ENCODE measurements around the gene HOXB1. TPM values are rescaled to one million over a fixed set of nuclear protein-coding genes. Genes with fewer than 3 reads are reported as not detected.

The HOXB1 gene
- total and polyA plus RNA-seq, 2 of the 8 experiments (the other 6 are each of a cell fraction or from before 2014, with no cell fraction given) = not detected

GRCh38 chr17:48484256-48484655 lies 46.6 kb downstream of the HOXB1 start (continued):
- TF ChIP-seq CTBP2 (IDR thresholded peaks at IDR 0.05; ENCODE audit: borderline replicate concordance, insufficient read depth, insufficient read length, low read length) = no peak
- TF ChIP-seq POLR2A (IDR thresholded peaks at IDR 0.05; ENCODE audit: control extremely low read depth in 1 of 2, low read depth in 2 of 2, low read length in 2 of 2) = no peak
